Liver (tissue), 9 donors: Measurements from ENCODE around the gene DLST. TPM values are rescaled to one million over a fixed set of nuclear protein-coding genes. Genes with fewer than 3 reads are reported as not detected.

Source experiments
- DNase-seq: peaks from one replicate; pipeline ENCODE4 v3.0.0-alpha.2; 2017; ENCODE audit warnings: low spot score
- H3K27ac ChIP-seq, 2 donors: one replicate each; pipeline ENCODE4 v1.7.0; 2013; ENCODE audit warnings: inconsistent platforms in 2 of 2, low read length in 2 of 2, control low read depth in 1 of 2, low read depth in 1 of 2, mild to moderate bottlenecking in 1 of 2
- H3K27me3 ChIP-seq, 4 donors: one replicate each; pipeline versions ENCODE4 v1.6.1 to v1.7.0; 2013; ENCODE audit warnings: low read length in 3 of 4, inconsistent platforms in 1 of 4, mild to moderate bottlenecking in 1 of 4, moderate library complexity in 1 of 4; ENCODE audit not compliant: control insufficient read depth in 4 of 4, insufficient read depth in 4 of 4
- H3K36me3 ChIP-seq, 4 donors: one replicate each; pipeline versions ENCODE4 v1.6.1 to v1.7.0; 2013; ENCODE audit warnings: low read length in 3 of 4, mild to moderate bottlenecking in 3 of 4, low read depth in 1 of 4, moderate library complexity in 1 of 4; ENCODE audit not compliant: control insufficient read depth in 4 of 4, insufficient read depth in 3 of 4
- H3K4me1 ChIP-seq, 4 donors: one replicate each; pipeline versions ENCODE4 v1.6.1 to v1.7.0; 2013; ENCODE audit warnings: low read length in 3 of 4, mild to moderate bottlenecking in 3 of 4, moderate library complexity in 1 of 4; ENCODE audit not compliant: control insufficient read depth in 4 of 4, insufficient read depth in 4 of 4
- H3K4me3 ChIP-seq, 3 donors: one replicate each; pipeline versions ENCODE4 v1.6.1 to v1.7.0; 2013; ENCODE audit warnings: low read length in 3 of 3, control low read depth in 1 of 3, low read depth in 1 of 3, mild to moderate bottlenecking in 1 of 3
- H3K9ac ChIP-seq, 2 donors: one replicate each; pipeline ENCODE4 v1.7.0; 2013; ENCODE audit warnings: low read length in 2 of 2, mild to moderate bottlenecking in 2 of 2, moderate library complexity in 2 of 2, control low read depth in 1 of 2, low read depth in 1 of 2
- H3K9me3 ChIP-seq, 4 donors: one replicate each; pipeline versions ENCODE4 v1.6.1 to v1.7.0; 2013; ENCODE audit warnings: low read length in 3 of 4; ENCODE audit not compliant: control insufficient read depth in 4 of 4
- EGR1 ChIP-seq, 2 donors: IDR thresholded peaks; 2 replicates each; pipeline ENCODE4 v1.6.1; 2016 to 2018; ENCODE audit warnings: antibody characterized with exemption in 2 of 2, low read depth in 2 of 2
- FOXA1 ChIP-seq: IDR thresholded peaks from 2 replicates; pipeline ENCODE4 v1.6.1; 2016; ENCODE audit warnings: antibody characterized with exemption
- FOXA2 ChIP-seq: IDR thresholded peaks from 2 replicates; pipeline ENCODE4 v1.6.1; 2016; ENCODE audit warnings: antibody characterized with exemption
- GABPA ChIP-seq, 2 donors: IDR thresholded peaks in 1 of 2; conservative IDR thresholded peaks in 1 of 2; 2 replicates each; pipeline ENCODE4 v1.6.1; 2016; ENCODE audit warnings: antibody characterized with exemption in 2 of 2, mild to moderate bottlenecking in 1 of 2, moderate library complexity in 1 of 2
- HNF4A ChIP-seq, 2 donors: conservative IDR thresholded peaks; 2 replicates each; pipeline ENCODE4 v1.6.1; 2016; ENCODE audit warnings: antibody characterized with exemption in 2 of 2, mild to moderate bottlenecking in 2 of 2
- HNF4G ChIP-seq: IDR thresholded peaks from 2 replicates; pipeline ENCODE4 v1.6.1; 2016; ENCODE audit warnings: antibody characterized with exemption
- JUND ChIP-seq, 2 donors: IDR thresholded peaks; 2 replicates each; pipeline ENCODE4 v1.6.1; 2016; ENCODE audit warnings: antibody characterized with exemption in 2 of 2
- NR2F2 ChIP-seq: IDR thresholded peaks from 2 replicates; pipeline ENCODE4 v1.6.1; 2016; ENCODE audit warnings: antibody characterized with exemption
- RAD21 ChIP-seq, 2 donors: IDR thresholded peaks; 2 replicates each; pipeline ENCODE4 v1.6.1; 2016; ENCODE audit warnings: antibody characterized with exemption in 2 of 2, mild to moderate bottlenecking in 2 of 2
- RXRA ChIP-seq, 2 donors: IDR thresholded peaks; 2 replicates each; pipeline ENCODE4 v1.6.1; 2017 to 2018; ENCODE audit warnings: antibody characterized with exemption in 2 of 2, mild to moderate bottlenecking in 1 of 2
- SP1 ChIP-seq: IDR thresholded peaks from 2 replicates; pipeline ENCODE4 v1.6.1; 2018; ENCODE audit warnings: antibody characterized with exemption, mild to moderate bottlenecking
- TAF1 ChIP-seq: conservative IDR thresholded peaks from 2 replicates; pipeline ENCODE4 v1.6.1; 2016; ENCODE audit warnings: antibody characterized with exemption, mild to moderate bottlenecking
- YY1 ChIP-seq: IDR thresholded peaks from 2 replicates; pipeline ENCODE4 v1.6.1; 2016; ENCODE audit warnings: antibody characterized with exemption, mild to moderate bottlenecking
- WGBS: extraction: QIAGEN DNeasy Blood & Tissue Kit; methylation state at CpG from one replicate; pipeline ENCODE4 v1.1.7; 2013; 5-methylcytosine and 5-hydroxymethylcytosine counted together
- polyA plus RNA-seq, 2 donors: library from polyadenylated mRNA; stranded (reverse) in 1 of 2; unstranded in 1 of 2; fragments of 200-250 nt in 1 of 2; fragments of >200 nt in 1 of 2; fragmentation: Nextera tagmentation in 1 of 2; extraction: Ambion mirVana in 1 of 2; gene quantifications; one replicate each; pipeline versions ENCODE4 v1.2.1 to v1.2.3, GENCODE V29; 2013 to 2015
- total RNA-seq, 2 donors: library from RNA; depleted of rRNA; stranded (reverse); fragments of >200 nt; gene quantifications; one replicate each; pipeline ENCODE4 v1.2.3, GENCODE V29; 2014
- TF ChIP-seq, protein P1 (sequence below): IDR thresholded peaks from 2 replicates; pipeline ENCODE4 v1.6.1; 2016; ENCODE audit warnings: antibody characterized with exemption
- TF ChIP-seq, protein P2 (sequence below): IDR thresholded peaks from 2 replicates; pipeline ENCODE4 v1.6.1; 2016; ENCODE audit warnings: antibody characterized with exemption
- TF ChIP-seq, protein P3 (sequence below): IDR thresholded peaks from 2 replicates; pipeline ENCODE4 v1.6.1; 2016; ENCODE audit warnings: antibody characterized with exemption, mild to moderate bottlenecking
- TF ChIP-seq, protein P4 (sequence below): IDR thresholded peaks from 2 replicates; pipeline ENCODE4 v1.6.1; 2016; ENCODE audit warnings: antibody characterized with exemption
- TF ChIP-seq, protein P5 (sequence below): fragments of 150-350 bp; IDR thresholded peaks from 2 replicates; pipeline ENCODE4 v1.5.1; 2017; ENCODE audit warnings: improper control_type of control experiment, low read depth, low read length; ENCODE audit not compliant: missing input control
- donor health status: healthy.
- donor health status: healthy.
- donor health status: healthy.
- donor health status: healthy.
- donor health status: healthy.

The DLST gene
- total and polyA plus RNA-seq, 4 donors, result 10.7 to 69.3 (median 49.5) TPM

DNA sequence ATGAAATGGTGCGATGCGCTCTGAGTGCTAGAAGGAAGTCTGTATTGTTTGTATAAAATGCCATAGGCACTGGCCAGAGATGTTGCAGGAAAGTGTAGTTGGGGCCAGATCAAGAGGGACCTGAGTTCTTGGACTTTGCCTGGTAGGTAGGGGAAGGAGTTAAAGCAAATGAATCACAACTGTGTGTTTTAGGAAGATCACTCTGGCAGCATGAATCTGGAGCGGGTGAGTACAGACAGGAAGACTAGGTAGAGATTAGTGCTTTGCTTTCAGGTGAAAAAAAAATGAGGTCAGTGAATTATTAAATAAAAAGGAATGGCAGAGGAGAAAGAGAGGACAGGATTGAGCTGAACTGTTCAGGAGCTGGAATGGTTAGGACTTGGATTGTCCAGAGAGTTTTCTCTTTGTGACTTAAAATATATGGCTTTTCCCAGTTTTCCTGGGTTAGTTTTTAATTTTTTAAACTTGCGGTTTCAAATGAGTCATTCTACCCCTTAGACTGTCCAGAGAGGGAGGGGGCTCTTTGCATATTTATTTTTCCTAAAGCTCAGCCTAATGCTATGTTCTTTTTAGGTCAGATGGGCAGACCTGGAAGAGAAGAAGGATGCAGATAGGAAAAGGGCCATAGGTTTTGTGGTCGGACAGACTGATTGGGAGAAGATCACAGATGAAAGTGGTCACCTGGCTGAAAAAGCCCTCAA lies 46.9 kb upstream of the DLST start:
- Histone ChIP-seq H3K4me1 (no peaks in the 10 kb centered on the region), H3K9ac (no peak overlapping the region), H3K9me3 (no peaks in the 10 kb centered on the region), H3K27ac (no peak overlapping the region), H3K36me3 (peaks cover 2 to 21% (median 11%) of the 10 kb centered on the region in 4 donors), H3K4me3 (no peak overlapping the region), H3K27me3 (no peaks in the 10 kb centered on the region)
- WGBS, result 80% methylated on average over 5 of the region's 5 CpGs
- TF ChIP-seq, protein P1, sequence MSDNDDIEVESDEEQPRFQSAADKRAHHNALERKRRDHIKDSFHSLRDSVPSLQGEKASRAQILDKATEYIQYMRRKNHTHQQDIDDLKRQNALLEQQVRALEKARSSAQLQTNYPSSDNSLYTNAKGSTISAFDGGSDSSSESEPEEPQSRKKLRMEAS, result no peak
- TF ChIP-seq, protein P2, sequence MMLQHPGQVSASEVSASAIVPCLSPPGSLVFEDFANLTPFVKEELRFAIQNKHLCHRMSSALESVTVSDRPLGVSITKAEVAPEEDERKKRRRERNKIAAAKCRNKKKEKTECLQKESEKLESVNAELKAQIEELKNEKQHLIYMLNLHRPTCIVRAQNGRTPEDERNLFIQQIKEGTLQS, result no peak
- TF ChIP-seq RAD21 (IDR thresholded peaks at IDR 0.05) (no peak), HNF4A (conservative IDR thresholded peaks at IDR 0.05) (no peak), EGR1 (IDR thresholded peaks at IDR 0.05; ENCODE audit: low read depth in 2 of 2) (no peak), RXRA (IDR thresholded peaks at IDR 0.05) (no peak), HNF4G (no peak), NR2F2 (no peak), JUND (IDR thresholded peaks at IDR 0.05) (no peak), TAF1 (no peak), YY1 (no peak), SP1 (no peak), FOXA1 (no peak), GABPA (IDR thresholded peaks at IDR 0.05 in 1 of 2, conservative IDR thresholded peaks at IDR 0.05 in 1 of 2) (no peak), FOXA2 (no peak)
- TF ChIP-seq, protein P3, sequence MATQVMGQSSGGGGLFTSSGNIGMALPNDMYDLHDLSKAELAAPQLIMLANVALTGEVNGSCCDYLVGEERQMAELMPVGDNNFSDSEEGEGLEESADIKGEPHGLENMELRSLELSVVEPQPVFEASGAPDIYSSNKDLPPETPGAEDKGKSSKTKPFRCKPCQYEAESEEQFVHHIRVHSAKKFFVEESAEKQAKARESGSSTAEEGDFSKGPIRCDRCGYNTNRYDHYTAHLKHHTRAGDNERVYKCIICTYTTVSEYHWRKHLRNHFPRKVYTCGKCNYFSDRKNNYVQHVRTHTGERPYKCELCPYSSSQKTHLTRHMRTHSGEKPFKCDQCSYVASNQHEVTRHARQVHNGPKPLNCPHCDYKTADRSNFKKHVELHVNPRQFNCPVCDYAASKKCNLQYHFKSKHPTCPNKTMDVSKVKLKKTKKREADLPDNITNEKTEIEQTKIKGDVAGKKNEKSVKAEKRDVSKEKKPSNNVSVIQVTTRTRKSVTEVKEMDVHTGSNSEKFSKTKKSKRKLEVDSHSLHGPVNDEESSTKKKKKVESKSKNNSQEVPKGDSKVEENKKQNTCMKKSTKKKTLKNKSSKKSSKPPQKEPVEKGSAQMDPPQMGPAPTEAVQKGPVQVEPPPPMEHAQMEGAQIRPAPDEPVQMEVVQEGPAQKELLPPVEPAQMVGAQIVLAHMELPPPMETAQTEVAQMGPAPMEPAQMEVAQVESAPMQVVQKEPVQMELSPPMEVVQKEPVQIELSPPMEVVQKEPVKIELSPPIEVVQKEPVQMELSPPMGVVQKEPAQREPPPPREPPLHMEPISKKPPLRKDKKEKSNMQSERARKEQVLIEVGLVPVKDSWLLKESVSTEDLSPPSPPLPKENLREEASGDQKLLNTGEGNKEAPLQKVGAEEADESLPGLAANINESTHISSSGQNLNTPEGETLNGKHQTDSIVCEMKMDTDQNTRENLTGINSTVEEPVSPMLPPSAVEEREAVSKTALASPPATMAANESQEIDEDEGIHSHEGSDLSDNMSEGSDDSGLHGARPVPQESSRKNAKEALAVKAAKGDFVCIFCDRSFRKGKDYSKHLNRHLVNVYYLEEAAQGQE, result no peak
- TF ChIP-seq, protein P4, sequence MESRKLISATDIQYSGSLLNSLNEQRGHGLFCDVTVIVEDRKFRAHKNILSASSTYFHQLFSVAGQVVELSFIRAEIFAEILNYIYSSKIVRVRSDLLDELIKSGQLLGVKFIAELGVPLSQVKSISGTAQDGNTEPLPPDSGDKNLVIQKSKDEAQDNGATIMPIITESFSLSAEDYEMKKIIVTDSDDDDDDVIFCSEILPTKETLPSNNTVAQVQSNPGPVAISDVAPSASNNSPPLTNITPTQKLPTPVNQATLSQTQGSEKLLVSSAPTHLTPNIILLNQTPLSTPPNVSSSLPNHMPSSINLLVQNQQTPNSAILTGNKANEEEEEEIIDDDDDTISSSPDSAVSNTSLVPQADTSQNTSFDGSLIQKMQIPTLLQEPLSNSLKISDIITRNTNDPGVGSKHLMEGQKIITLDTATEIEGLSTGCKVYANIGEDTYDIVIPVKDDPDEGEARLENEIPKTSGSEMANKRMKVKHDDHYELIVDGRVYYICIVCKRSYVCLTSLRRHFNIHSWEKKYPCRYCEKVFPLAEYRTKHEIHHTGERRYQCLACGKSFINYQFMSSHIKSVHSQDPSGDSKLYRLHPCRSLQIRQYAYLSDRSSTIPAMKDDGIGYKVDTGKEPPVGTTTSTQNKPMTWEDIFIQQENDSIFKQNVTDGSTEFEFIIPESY, result no peak
- TF ChIP-seq, protein P5, sequence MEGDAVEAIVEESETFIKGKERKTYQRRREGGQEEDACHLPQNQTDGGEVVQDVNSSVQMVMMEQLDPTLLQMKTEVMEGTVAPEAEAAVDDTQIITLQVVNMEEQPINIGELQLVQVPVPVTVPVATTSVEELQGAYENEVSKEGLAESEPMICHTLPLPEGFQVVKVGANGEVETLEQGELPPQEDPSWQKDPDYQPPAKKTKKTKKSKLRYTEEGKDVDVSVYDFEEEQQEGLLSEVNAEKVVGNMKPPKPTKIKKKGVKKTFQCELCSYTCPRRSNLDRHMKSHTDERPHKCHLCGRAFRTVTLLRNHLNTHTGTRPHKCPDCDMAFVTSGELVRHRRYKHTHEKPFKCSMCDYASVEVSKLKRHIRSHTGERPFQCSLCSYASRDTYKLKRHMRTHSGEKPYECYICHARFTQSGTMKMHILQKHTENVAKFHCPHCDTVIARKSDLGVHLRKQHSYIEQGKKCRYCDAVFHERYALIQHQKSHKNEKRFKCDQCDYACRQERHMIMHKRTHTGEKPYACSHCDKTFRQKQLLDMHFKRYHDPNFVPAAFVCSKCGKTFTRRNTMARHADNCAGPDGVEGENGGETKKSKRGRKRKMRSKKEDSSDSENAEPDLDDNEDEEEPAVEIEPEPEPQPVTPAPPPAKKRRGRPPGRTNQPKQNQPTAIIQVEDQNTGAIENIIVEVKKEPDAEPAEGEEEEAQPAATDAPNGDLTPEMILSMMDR, result no peak
- no peak for DNase-seq
